Measurements from ENCODE around the gene C10orf105. TPM values are rescaled to one million over a fixed set of nuclear protein-coding genes. Genes with fewer than 3 reads are reported as not detected.
A peak's percentile ranks its signal among the peaks of the same experiment; 100 is the strongest.

Gene C10orf105
- total RNA-seq, 1 donor from 2014 or later = 0.10 TPM

DNA sequence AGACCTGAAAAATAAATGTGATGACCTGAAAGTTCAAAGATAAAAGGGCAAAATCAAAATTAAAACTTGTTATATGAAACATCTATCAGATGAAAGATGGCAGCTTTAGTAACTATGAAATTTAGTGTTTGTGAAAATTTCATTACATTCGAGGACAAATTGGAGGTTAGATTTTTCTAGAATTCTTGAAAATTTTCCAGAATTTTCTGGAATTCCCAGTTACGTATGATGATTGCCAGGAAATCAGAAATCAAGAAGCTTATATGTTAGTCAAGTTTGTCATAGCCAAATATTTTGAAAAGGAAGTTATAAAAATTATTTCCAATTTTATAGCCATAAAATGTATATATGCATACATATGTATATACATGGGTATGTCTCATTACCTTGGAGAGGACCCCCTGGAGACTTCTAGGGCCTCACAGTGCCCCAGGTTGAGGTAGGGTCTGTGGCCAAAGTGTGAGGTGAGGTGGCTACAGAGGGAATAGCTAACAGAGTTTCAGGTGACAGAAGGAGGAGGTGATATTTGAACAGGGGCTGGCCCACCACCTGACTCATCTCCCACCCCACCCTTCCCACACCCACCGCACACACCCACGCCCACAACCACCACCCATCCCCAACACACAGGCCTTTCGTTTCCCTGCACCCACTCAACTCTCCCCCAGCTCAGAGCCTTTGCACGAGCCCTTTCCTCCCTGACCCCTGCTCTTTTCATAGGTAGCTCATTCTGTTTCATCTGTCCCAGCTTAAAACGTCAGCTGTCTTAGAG, 21.5 kb downstream of the C10orf105 start:
- no peak for DNase-seq

- DNase-seq = peak; percentile 63
Measured at GRCh38 chr10:71696628-71697326, 22.8 kb downstream of the C10orf105 start.

DNA sequence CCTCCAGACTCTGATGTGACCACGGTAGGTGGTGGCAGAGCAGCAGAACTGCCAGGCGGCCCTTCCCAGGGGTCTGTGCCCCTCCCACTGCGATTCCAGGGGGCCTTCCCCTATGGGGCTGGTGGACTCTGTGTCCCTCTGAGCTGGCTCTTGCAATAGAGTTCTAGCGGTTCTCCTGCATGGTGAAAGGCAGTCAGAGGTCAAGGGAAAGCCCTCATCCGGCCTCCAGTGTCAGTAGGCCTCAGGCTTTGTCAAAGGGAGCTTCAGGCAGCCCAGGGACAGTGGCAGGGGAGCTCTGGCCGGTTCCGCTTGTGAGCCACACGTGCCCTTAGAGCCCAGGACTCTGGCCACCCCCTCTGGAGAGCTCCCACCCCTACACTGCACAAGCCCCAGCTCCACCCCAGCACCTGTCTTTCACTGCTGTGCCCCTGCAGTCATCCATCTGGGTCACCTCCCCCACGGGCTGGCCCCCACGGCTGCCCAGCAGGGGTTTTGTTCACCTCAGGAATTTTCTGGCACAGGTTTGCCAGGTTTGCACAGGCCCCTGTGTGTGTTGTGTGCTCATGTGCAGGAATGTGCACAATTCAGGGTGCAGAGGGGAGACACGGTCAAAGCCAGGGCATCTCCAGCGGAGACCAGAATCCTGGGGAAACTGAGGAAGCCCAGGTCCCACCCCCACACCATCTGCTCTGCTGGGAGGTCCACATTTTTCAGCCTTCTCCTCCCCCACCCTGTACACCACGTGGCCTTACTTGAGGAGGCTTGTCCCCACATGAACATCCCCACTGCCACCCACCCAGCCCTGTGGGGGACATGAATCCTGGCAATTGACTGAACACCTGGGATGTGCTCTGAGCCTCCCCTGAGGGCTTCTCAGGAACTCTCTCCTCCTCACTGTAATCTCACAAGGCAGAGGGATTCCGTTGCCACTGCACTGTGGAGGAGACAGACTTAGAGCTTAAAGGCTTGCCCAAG, 23.8 kb downstream of the C10orf105 start:
- no peak for DNase-seq

DNA sequence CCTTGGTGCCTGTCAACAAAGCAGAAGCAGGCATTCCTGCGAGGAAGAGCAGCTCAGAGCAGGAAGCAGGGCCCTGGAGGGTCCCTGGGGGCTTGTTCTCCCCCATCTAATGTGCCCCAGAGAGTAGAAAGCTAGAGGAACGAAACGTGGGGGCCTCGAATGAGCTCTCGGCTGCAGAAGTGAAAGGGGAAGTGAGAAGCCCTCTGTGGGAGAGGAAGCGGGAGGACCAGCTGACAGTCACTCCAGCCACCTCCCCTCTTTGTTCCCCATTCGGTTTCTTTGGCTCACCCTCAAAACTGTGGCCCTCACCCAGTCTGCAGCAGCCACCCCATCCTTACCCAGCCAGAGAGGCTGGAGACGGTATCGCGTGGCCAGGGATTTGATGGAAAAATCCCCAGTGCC, 25.0 kb downstream of the C10orf105 start:
- DNase-seq = no peak

- no peak for DNase-seq
Measured at GRCh38 chr10:71694039-71694501, 25.5 kb downstream of the C10orf105 start.

GRCh38 chr10:71693377-71693776, 26.2 kb downstream of the C10orf105 start:
- DNase-seq = no peak

- no peak for DNase-seq
Measured at GRCh38 chr10:71692598-71693306, 26.8 kb downstream of the C10orf105 start.

DNA sequence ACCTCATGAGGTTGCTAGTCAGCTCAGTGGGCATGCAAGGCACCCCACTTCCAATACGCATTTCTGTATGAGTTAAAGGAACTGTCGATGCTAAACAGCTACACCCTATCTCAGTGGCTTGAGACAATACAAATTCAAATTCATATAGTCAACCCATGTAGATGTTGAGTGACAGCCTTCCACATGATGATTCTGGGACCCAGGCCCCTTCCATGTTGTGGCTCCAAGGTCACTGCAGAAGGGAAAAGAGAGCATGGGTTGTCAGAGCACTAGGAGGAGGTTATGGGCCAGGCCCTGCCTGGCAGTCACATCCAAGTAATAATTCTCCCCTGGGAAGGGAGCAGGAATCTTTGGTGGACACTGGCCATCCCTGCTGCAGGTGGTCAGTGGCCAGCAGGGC, 28.2 kb downstream of the C10orf105 start:
- DNase-seq = no peak

DNA sequence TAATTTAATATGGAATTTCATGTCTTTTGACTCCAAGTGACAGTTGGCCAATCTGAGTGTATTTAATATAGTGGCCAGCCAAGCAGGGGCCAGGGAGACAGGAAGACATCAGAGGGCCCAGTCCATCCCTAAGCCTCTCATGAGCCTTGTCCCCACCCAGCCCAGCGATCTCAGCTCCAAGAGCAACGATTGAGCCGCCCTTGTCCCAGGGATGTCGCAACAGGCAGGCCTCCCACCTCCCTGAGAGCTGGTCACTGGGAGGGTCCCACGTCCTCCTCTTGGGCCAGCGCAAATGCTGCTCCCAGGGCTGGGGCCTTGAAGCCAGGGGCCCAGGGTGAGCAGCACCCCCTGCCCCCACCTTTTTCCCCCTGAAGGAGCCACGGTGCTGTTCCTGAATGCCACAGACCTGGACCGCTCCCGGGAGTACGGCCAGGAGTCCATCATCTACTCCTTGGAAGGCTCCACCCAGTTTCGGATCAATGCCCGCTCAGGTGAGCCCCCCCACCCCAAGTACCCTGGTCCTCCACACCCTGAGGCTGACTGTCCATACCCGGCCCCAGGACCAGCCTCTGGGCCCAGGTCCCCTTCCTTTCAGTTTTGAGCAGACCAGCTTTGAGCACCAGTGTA, 29.4 kb downstream of the C10orf105 start:
- no peak for DNase-seq

- no peak for DNase-seq
Measured at GRCh38 chr10:71688256-71688655, 31.3 kb downstream of the C10orf105 start.

- no peak for DNase-seq
Measured at GRCh38 chr10:71687480-71687879, 32.1 kb downstream of the C10orf105 start.

DNA sequence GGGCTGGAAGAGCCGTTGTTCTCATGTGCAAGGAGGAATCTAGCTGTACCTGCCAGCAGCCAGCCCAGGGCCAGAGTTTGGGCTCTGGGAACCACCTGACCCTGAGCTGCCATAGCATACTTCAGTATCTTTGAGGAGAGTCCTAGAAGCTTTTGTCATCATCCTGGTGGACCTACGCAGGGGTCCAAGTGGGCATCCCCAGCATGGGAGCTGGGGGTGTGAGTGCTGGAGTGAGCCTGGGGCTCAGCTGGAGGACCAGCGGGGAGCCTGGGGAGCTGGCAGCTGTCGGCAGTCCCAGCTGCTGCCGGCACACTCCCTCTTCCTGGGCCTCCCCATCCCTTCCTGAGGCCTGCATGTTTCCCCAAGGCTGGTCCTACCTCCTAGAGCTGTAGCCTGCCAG, 32.5 kb downstream of the C10orf105 start:
- DNase-seq = peak; percentile 48

- DNase-seq = no peak
Measured at GRCh38 chr10:71685554-71686232, 33.9 kb downstream of the C10orf105 start.

DNA sequence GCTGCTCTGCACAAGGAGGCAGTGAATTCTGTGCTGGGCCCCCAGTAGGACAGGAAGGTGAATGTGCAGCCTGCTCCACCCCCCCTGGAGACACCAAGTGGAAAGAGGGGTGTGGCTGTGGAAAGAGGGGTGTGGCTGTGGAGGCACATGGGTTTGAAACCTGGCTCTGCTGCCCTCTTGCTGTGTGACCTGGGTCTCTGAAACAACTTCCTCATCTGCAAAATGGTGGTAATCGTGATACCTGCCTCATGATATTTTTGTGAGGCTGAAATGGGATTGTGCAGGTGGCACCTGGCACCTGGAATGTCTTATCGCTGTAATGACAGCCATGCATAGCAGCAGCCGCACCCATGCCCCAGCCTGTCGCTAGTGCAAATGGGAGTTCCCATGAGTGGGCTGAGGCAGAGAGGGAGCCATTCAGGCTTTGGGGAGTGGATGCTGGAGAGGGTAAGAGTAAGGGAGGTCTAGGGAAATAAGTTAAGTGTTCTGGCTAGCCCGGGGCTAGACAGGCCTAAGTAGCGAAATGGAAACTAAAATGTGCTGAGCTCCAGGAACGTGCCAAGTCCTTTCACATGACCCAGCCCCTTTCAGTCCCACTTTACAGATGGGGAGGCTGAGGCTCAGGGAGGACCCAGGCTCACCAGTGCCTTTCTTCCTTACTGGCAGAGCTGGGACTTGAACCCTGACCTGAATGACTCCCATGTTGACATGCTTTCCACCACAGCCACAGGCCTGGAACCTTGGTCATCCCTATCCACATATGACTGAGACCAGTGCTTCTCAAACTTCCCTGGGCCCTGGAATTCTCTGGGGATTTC, 35.0 kb downstream of the C10orf105 start:
- no peak for DNase-seq

DNA sequence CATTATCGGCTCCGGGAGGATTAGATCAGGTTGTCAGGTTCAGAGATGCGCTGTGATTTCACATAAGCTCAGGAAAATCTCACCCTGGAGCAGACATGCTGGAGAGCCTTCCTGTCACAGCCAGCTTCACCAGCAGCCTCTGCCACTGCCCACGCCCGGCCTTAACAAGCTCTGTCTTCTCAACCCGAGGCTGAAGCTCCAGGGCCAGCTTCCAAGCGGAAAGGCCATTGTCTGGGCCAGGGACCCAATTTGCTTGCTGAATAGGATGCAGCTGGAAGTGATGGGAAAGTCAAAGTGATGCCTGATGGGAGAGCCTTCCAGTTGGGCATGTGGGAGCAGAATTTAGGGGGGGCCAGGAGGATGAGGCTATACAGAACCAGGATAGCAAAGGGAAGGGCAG, 36.3 kb downstream of the C10orf105 start:
- no peak for DNase-seq

DNA sequence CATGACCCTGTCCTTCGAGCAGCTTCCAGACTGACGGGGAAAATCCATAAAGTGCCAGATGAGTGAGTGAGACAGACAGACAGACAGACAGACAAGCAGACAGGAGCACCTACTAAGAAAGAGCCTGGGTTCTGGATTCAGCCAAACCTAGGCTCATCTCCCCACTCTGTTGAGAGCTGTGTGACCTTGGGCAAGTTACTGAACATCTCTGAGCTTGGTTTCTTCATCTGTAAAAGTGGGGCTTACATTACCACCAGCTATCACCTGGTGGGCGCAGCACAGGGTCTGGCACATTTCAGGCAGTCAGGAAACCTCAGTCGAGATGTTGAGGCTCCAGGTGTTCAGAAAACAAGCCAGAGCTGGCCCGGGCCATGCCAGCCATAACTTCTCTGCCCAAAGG, 37.6 kb downstream of the C10orf105 start:
- no peak for DNase-seq

DNA sequence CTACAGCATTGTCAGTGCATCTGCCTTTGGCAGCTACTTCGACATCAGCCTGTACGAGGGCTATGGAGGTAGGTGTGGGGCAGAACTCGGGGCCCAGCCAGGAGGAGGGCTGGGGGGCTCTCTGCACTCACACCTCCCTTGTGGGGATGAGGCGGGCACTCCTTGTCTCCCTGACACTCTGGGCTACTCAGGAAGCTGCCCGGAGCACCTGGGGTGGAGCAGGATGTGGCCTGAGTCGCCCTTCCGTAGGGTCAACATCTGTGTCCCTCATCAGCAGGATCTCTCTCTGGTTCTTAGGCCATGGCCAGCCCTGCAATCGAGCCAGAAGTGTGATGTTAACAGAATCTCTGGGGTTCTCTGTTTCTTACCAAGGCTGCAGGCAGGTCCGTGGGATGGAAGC, 40.2 kb downstream of the C10orf105 start:
- DNase-seq = no peak

- DNase-seq = no peak
Measured at GRCh38 chr10:71678057-71678805, 41.3 kb downstream of the C10orf105 start.

DNA sequence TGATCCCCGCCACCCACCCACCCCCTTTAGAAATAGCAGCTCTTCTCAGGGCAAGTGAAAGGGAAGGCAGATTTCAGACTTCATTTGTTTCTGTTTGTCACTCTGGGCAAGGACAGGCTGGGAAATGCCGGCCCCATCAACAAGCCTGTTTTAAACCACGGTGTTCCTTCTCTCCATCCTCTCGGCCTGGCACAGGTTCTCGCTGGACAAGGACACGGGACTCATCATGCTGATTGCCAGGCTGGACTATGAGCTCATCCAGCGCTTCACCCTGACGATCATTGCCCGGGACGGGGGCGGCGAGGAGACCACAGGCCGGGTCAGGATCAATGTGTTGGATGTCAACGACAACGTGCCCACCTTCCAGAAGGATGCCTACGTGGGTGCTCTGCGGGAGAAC, 42.3 kb downstream of the C10orf105 start:
- no peak for DNase-seq
